DND-41 (cell line): ENCODE results near the gene INPP5A.

Experiments
- ATAC-seq: fragments of 200-7000 bp; cut with Tn5 transposase; 3 replicates; pipeline ENCODE4 v1.9.1; 2021; ENCODE audit warnings: low read depth; ENCODE audit not compliant: insufficient read depth
- DNase-seq: peaks from one replicate; pipeline ENCODE4 v3.0.0-alpha.2; 2020
- H2AFZ ChIP-seq: 2 replicates; pipeline ENCODE4 v1.6.0; 2012; ENCODE audit warnings: low read depth, low read length
- H3K27ac ChIP-seq: 2 replicates; pipeline ENCODE4 v1.5.1; 2012; ENCODE audit warnings: low read length, inconsistent platforms
- H3K27me3 ChIP-seq: fragments of 200-600 bp; sonication (generic); 2 replicates; pipeline ENCODE4 v1.6.0; 2012; ENCODE audit warnings: low read length, mild to moderate bottlenecking, inconsistent platforms; ENCODE audit not compliant: insufficient read depth, poor library complexity
- H3K36me3 ChIP-seq: 2 replicates; pipeline ENCODE4 v1.5.1; 2012; ENCODE audit warnings: low read length, inconsistent platforms; ENCODE audit not compliant: insufficient read depth
- H3K4me1 ChIP-seq: 2 replicates; pipeline ENCODE4 v1.5.1; 2012; ENCODE audit warnings: mild to moderate bottlenecking, low read length; ENCODE audit not compliant: insufficient read depth
- H3K4me2 ChIP-seq: 2 replicates; pipeline ENCODE4 v1.6.0; 2012; ENCODE audit warnings: mild to moderate bottlenecking, moderate library complexity, low read length, inconsistent platforms; ENCODE audit not compliant: insufficient read depth
- H3K4me3 ChIP-seq, 2 experiments: fragments of 200-600 bp in 1 of 2; shearing (Covaris generic) in 1 of 2; 2 replicates each; pipeline ENCODE4 v1.5.1; 2012 to 2016; ENCODE audit warnings: inconsistent platforms in 2 of 2, low read length in 2 of 2, mild to moderate bottlenecking in 2 of 2, low read depth in 1 of 2, moderate library complexity in 1 of 2
- H3K79me2 ChIP-seq: 2 replicates; pipeline ENCODE4 v1.6.0; 2012; ENCODE audit warnings: low read length, inconsistent platforms; ENCODE audit not compliant: insufficient read depth
- H3K9ac ChIP-seq: 2 replicates; pipeline ENCODE4 v1.6.0; 2012; ENCODE audit warnings: low read depth, mild to moderate bottlenecking, inconsistent platforms, low read length, moderate library complexity
- H3K9me3 ChIP-seq: 2 replicates; pipeline ENCODE4 v1.5.1; 2012; ENCODE audit warnings: low read length, moderate library complexity, mild to moderate bottlenecking, inconsistent platforms; ENCODE audit not compliant: insufficient read depth, severe bottlenecking
- H4K20me1 ChIP-seq: 2 replicates; pipeline ENCODE4 v1.6.0; 2012; ENCODE audit warnings: low read length; ENCODE audit not compliant: insufficient read depth
- EZH2 ChIP-seq: IDR thresholded peaks from 3 replicates; pipeline ENCODE4 v1.6.1; 2012; ENCODE audit warnings: borderline replicate concordance, low read depth, mild to moderate bottlenecking, moderate library complexity, low read length, inconsistent platforms; ENCODE audit not compliant: severe bottlenecking
- TF ChIP-seq, protein P1 (sequence below): IDR thresholded peaks from 2 replicates; pipeline ENCODE4 v1.5.1; 2012; ENCODE audit warnings: borderline replicate concordance, low read length, moderate library complexity, mild to moderate bottlenecking; ENCODE audit not compliant: poor library complexity, severe bottlenecking; ENCODE audit errors: extremely low read depth

INPP5A gene

GRCh38 chr10:132696728-132697577 lies 159.4 kb downstream of the INPP5A start:
- no peaks in the 10 kb centered on the region for H3K27me3 ChIP-seq
- H3K9ac ChIP-seq: no peak overlapping the region
- DNase-seq (no peak), ATAC-seq (no peak)
- H3K4me1 ChIP-seq: no peaks in the 10 kb centered on the region
- H3K79me2 ChIP-seq: no peaks in the 10 kb centered on the region
- H3K36me3 ChIP-seq: peaks cover 27% of the 10 kb centered on the region
- H3K27ac ChIP-seq: no peak overlapping the region
- peaks cover 6% of the 10 kb centered on the region; the same call in 1 of the 2 replicates for H4K20me1 ChIP-seq
- H3K4me2 ChIP-seq: no peak overlapping the region
- no peak overlapping the region for H3K4me3 ChIP-seq
- H3K9me3 ChIP-seq: no peaks in the 10 kb centered on the region
- TF ChIP-seq, protein P1, sequence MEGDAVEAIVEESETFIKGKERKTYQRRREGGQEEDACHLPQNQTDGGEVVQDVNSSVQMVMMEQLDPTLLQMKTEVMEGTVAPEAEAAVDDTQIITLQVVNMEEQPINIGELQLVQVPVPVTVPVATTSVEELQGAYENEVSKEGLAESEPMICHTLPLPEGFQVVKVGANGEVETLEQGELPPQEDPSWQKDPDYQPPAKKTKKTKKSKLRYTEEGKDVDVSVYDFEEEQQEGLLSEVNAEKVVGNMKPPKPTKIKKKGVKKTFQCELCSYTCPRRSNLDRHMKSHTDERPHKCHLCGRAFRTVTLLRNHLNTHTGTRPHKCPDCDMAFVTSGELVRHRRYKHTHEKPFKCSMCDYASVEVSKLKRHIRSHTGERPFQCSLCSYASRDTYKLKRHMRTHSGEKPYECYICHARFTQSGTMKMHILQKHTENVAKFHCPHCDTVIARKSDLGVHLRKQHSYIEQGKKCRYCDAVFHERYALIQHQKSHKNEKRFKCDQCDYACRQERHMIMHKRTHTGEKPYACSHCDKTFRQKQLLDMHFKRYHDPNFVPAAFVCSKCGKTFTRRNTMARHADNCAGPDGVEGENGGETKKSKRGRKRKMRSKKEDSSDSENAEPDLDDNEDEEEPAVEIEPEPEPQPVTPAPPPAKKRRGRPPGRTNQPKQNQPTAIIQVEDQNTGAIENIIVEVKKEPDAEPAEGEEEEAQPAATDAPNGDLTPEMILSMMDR: no peak
- TF ChIP-seq EZH2: no peak
- no peak overlapping the region for H2AFZ ChIP-seq

DNA sequence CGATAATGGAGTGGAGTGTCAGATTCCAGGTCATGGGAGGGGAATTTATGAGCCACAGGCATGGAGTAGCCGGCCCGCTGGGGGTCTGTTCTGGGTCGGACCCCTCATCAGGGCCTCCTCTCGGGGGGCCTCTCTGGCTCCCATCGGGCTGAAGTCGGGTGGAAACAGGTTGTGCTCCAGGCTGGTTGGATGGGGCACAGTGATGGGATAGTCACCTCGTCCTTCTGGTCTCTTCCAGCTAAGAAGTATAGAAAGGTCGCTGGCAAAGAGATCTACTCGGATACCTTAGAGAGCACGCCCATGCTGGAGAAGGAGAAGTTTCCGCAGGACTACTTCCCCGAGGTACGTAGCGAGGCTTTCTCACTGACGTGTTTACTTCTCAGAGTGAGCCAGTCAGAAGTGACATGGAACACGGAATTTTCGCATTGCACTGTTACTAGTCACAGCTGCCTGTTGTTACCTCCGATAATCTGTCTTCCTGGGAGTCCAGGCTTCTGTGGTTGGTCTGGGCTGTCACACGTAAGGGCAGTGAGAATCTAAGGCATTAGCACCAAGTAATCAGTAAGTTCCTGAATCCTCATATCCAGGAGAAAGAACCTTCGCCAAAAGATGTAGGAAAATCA lies 160.1 kb downstream of the INPP5A start:
- no peaks in the 10 kb centered on the region for H3K4me1 ChIP-seq
- no peak for DNase-seq
- H2AFZ ChIP-seq: no peak overlapping the region
- H3K9me3 ChIP-seq: no peaks in the 10 kb centered on the region
- no peak overlapping the region for H3K27ac ChIP-seq
- no peaks in the 10 kb centered on the region for H3K27me3 ChIP-seq
- H3K4me2 ChIP-seq: no peak overlapping the region
- no peak overlapping the region for H3K4me3 ChIP-seq
- TF ChIP-seq, protein P1: no peak
- no peak for TF ChIP-seq EZH2
- H4K20me1 ChIP-seq: peaks cover 6% of the 10 kb centered on the region; the same call in 1 of the 2 replicates
- H3K9ac ChIP-seq: no peak overlapping the region
- ATAC-seq: no peak
- H3K36me3 ChIP-seq: peaks cover 30% of the 10 kb centered on the region
- H3K79me2 ChIP-seq: no peaks in the 10 kb centered on the region

DNA sequence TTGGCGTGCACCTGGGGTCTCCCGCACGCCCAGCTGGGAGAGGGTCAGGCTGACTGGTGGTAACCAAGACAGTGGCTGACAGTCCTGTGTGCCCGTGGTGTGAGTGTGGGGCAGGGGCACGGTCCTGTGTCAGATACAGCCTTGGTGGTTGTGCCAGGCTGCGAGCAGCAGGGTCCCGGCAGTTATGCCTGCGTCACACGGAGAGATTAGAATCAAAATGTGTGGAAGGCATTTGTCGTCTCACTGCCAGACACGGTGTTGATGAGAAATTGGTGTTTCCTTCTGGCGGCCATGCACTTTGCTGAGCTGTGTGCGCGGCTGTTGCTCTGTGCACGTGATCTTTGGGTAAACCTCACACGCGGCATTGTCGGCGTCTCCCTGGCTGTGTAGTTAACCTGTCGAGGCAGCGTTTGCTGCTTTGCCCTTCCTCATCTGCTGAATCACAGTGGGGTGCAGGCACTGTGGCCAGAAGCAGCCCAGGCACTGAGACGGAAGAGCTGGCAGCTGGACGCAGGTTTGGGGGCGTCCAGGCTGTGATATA lies 160.7 kb downstream of the INPP5A start:
- H3K27ac ChIP-seq: no peak overlapping the region
- ATAC-seq (no peak), DNase-seq (no peak)
- H2AFZ ChIP-seq: no peak overlapping the region
- H3K4me3 ChIP-seq: no peak overlapping the region
- no peaks in the 10 kb centered on the region for H3K27me3 ChIP-seq
- H4K20me1 ChIP-seq: peaks cover 6% of the 10 kb centered on the region; the same call in 1 of the 2 replicates
- H3K79me2 ChIP-seq: no peaks in the 10 kb centered on the region
- H3K9me3 ChIP-seq: no peaks in the 10 kb centered on the region
- H3K4me2 ChIP-seq: no peak overlapping the region
- TF ChIP-seq, protein P1: no peak
- no peak for TF ChIP-seq EZH2
- no peaks in the 10 kb centered on the region for H3K4me1 ChIP-seq
- H3K36me3 ChIP-seq: peaks cover 34% of the 10 kb centered on the region
- H3K9ac ChIP-seq: no peak overlapping the region
